Mesothelial cell of epicardium (in vitro differentiated cells): ENCODE measurements around the gene ATP8B3. TPM values are rescaled to one million over a fixed set of nuclear protein-coding genes. Genes with fewer than 3 reads are reported as not detected.
"Not testable (repeated sequence)": the region's sequence is repeated elsewhere in the genome, so short reads cannot be mapped to it uniquely, and the experiment has no call there.

Experiments
- DNase-seq, 2 experiments: peaks; one replicate each; pipeline ENCODE4 v3.0.0; 2021; ENCODE audit warnings: low spot score in 2 of 2; ENCODE audit not compliant: unreplicated experiment in 2 of 2
- H3K27ac Mint-ChIP-seq: 2 replicates; pipeline ENCODE4 v1.8.0; 2021; ENCODE audit warnings: mixed read lengths
- H3K27me3 Mint-ChIP-seq: 2 replicates; pipeline ENCODE4 v1.8.0; 2021; ENCODE audit warnings: low read depth, mixed read lengths
- H3K36me3 Mint-ChIP-seq: 2 replicates; pipeline ENCODE4 v1.8.0; 2021; ENCODE audit warnings: mixed read lengths
- H3K4me1 Mint-ChIP-seq: 2 replicates; pipeline ENCODE4 v1.8.0; 2021; ENCODE audit warnings: mixed read lengths
- H3K4me3 Mint-ChIP-seq: 2 replicates; pipeline ENCODE4 v1.8.0; 2021; ENCODE audit warnings: mild to moderate bottlenecking, moderate library complexity, mixed read lengths
- H3K9me3 Mint-ChIP-seq: 2 replicates; pipeline ENCODE4 v1.8.0; 2021; ENCODE audit warnings: mixed read lengths
- total RNA-seq: library from RNA; stranded (reverse); gene quantifications from 3 replicates; pipeline ENCODE4 v1.2.1, GENCODE V29; 2021
- TF ChIP-seq, protein P1 (sequence below): fragments of 200-600 bp; sonication (generic); IDR thresholded peaks from one replicate; pipeline ENCODE4 v1.5.0; 2021; ENCODE audit warnings: antibody characterized with exemption; ENCODE audit not compliant: unreplicated experiment

The ATP8B3 gene
- total RNA-seq, 1 donor from 2014 or later, result 2.2 TPM

DNA sequence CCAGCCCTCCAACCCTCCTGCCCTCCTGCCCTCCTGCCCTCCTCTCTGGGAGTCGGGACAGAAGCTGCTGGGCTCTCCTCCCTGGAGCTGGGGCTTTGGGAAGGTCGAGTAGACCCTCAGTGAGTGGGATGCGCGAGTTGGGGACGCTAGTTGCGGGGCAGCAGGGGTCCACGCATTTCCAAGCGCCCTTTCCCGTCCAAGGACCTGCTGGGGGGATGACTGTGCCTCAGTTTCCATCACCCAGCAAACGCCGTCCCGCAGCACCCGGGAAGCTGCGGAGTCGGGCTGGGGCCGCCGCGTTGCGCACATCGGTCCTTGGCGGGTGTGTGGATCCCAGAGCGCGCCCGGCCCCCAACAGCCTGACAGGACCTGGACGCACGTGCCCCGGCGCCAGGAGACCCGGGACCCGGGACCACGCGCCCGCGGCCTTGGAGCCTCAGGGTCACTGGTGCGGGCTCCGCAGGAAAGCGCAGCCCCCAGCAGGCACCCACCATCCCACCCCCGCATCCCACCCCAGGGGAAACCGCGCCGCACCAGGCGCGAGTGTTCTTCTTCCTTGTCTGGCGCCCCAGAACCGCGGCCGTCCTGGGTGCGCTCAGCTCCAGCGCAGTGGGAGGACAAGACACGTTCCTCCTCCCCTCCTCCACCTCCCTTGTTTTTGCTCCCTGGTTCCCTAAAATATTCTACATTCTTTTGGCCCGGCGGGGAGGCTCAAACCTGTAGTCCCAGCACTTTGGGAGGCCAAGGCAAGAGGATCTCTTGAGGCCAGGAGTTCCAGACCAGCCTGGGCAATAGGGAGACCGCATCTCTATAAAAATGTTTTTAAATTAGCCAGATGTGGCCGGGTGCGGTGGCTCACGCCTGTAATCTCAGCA, 49.6 kb downstream of the ATP8B3 start:
- Mint-ChIP-seq H3K36me3 (peaks cover 1% of the 10 kb centered on the region), H3K4me3 (no peak overlapping the region), H3K27ac (no peak overlapping the region), H3K4me1 (no peaks in the 10 kb centered on the region), H3K9me3 (no peaks in the 10 kb centered on the region), H3K27me3 (peaks cover 97% of the 10 kb centered on the region)
- TF ChIP-seq, protein P1, sequence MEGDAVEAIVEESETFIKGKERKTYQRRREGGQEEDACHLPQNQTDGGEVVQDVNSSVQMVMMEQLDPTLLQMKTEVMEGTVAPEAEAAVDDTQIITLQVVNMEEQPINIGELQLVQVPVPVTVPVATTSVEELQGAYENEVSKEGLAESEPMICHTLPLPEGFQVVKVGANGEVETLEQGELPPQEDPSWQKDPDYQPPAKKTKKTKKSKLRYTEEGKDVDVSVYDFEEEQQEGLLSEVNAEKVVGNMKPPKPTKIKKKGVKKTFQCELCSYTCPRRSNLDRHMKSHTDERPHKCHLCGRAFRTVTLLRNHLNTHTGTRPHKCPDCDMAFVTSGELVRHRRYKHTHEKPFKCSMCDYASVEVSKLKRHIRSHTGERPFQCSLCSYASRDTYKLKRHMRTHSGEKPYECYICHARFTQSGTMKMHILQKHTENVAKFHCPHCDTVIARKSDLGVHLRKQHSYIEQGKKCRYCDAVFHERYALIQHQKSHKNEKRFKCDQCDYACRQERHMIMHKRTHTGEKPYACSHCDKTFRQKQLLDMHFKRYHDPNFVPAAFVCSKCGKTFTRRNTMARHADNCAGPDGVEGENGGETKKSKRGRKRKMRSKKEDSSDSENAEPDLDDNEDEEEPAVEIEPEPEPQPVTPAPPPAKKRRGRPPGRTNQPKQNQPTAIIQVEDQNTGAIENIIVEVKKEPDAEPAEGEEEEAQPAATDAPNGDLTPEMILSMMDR, result no peak
- no peak for DNase-seq

DNA sequence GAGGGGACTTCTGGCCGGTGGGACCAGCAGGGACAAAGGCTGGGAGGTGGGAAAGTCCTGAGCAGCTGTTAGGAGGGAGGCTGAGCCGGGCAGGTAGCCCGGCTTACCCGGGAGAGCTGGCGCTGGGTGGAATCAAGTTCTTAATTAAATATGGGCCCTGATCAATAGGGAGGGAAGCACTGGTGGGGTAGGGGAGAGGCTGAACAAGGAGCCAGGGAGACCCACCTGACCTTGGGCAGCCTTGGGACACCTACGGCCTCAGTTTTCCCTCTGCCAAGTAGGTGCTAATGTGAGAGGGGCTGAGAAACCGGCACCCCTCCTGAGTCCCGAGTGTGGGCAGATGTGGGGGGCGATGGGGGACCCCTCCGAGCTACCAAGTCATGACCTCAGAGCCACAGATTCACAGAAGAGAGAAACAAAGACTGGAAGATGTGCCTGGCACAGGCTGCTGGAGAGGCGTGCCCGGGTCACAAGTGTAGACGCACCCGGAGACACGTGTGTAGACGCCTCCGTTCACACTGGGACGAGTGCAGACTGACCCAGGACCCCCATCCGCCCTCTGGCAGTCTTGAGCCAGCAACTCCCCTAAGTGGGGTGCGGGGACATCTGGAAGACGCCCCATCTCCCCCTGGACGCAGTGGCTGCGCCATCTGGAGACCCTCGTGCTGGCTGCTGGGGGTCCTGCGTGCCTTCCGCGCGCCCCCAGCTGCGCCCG, 50.4 kb downstream of the ATP8B3 start:
- Mint-ChIP-seq H3K9me3 (no peaks in the 10 kb centered on the region), H3K4me3 (no peak overlapping the region), H3K27ac (no peak overlapping the region), H3K36me3 (peaks cover 1% of the 10 kb centered on the region), H3K27me3 (peaks cover 96% of the 10 kb centered on the region), H3K4me1 (no peaks in the 10 kb centered on the region)
- no peak for DNase-seq
- TF ChIP-seq, protein P1, result no peak

DNA sequence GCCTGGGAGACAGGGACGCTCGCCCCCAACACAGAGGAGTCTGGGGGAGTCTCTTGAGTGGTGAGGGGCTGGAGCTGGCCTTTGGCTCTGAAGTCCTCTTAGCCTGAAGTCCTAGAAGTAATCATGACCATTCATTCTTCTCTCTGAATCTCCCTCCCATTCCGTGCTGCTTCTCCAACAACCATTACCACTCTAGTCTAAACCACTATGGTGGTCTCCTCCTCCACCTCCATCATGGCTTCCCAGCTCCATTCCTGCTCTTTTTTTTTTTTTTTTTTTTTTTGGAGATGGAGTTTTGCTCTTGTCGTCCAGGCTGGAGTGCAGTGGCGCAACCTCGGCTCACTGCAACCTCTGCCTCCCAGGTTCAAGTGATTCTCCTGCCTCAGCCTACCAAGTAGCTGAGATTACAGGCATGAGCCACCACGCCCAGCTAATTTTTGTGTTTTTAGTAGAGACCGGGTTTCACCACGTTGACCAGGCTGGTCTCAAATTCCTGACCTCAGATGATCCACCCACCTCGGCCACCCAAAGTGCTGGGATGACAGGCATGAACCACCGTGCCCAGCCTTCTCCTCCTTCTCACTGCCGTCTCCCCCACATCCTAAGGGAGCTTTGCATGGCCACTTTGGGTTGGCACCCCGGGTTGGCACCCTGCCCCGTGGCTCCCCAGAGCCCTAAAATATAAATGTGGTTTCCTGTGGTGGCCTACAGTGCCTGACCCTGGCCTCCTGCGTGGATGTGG, 51.1 kb downstream of the ATP8B3 start:
- H3K4me1 Mint-ChIP-seq, DNase-seq, H3K9me3 Mint-ChIP-seq, H3K36me3 Mint-ChIP-seq, H3K27ac Mint-ChIP-seq, H3K4me3 Mint-ChIP-seq: not testable (repeated sequence)
- peaks cover 96% of the 10 kb centered on the region for H3K27me3 Mint-ChIP-seq

DNA sequence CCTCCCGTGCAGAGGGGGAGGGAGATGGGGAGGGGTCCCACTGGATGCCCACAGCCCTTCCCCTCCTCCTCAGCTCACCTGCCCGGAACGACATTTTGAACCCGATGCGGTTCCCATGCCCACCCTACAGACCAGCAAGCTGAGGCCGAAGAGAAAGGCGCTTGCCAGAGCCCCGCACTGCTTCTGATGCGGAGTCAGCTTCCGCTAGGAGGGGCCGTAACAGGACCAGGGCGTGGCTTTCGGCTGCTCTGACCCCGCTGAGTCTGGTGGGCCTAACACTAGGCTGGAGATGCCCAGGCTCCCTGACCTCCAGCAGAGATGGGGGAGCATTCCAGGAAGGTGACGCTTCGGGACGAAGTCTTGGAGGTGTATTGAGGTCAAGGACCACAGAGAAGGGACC, 52.1 kb downstream of the ATP8B3 start:
- peaks cover 2% of the 10 kb centered on the region for H3K4me1 Mint-ChIP-seq
- no peak overlapping the region for H3K27ac Mint-ChIP-seq
- peaks cover 1% of the 10 kb centered on the region for H3K36me3 Mint-ChIP-seq
- DNase-seq, result no peak
- H3K27me3 Mint-ChIP-seq, result peaks cover 94% of the 10 kb centered on the region
- TF ChIP-seq, protein P1, result no peak
- no peaks in the 10 kb centered on the region for H3K9me3 Mint-ChIP-seq
- no peak overlapping the region for H3K4me3 Mint-ChIP-seq

DNA sequence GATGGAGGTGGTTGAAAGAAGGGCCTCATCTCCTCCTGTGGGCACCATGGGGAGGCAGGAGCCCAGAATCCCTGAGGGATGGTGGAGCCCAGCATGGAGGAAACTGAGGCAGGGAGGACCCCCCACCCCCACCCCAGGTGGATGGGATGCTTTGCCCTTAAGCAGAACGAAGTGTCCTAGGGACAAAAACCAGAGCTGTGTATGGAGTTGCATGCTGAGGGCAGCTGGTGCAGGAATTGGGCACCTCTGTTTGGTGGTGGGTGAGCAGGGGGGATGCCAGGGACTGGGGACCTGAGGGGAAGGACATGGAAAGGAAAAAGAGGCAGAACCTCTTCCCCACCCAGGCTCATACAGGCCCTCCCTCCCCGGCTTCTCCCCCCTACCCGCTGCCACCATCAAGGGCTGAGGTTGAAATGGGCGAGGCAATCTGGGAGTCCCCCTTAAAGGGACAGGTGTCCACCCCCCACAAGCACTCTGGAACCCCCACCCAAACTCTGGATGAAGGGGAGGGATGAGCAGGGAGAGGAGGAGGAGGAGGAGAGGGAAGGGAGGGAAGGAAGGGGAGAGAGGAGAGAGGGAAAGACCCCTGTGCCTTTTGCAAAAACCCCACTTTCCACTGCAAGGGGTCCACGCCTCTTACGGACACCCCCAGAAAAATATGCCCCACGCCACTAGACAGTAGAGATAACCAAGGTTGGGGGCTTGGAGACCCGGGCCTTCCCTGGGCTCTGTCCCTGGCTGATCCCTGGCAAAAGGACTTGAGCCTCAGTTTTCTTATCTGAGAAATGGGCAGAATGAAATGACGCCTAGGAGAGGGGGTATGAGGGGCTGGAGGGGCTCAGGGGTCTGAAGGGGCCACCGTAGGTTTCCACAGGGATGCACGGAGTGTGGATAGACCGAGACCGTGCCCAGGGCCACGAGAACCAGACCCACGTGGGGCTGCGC, 52.8 kb downstream of the ATP8B3 start:
- no peak overlapping the region for H3K27ac Mint-ChIP-seq
- H3K27me3 Mint-ChIP-seq, result peaks cover 92% of the 10 kb centered on the region
- H3K36me3 Mint-ChIP-seq, result peaks cover 1% of the 10 kb centered on the region
- peaks cover 2% of the 10 kb centered on the region for H3K4me1 Mint-ChIP-seq
- TF ChIP-seq, protein P1, result no peak
- DNase-seq, result no peak
- H3K9me3 Mint-ChIP-seq, result no peaks in the 10 kb centered on the region
- H3K4me3 Mint-ChIP-seq, result no peak overlapping the region
